Activated CD4-positive, alpha-beta T cell treated with anti-CD3 and anti-CD28 coated beads, Interleukin-2, Interleukin-6, amounts not matched to agents 100 ng/mL and 50 ng/mL, durations not matched to agents 16 hours and 8 hours (primary cell): Measurements from ENCODE around the gene KANSL1.
"Not testable (repeated sequence)": the region's sequence is repeated elsewhere in the genome, so short reads cannot be mapped to it uniquely, and the experiment has no call there.

ENCODE experiments used
- DNase-seq: peaks from one replicate; pipeline ENCODE4 v3.0.0-alpha.2; 2020

The KANSL1 gene

GRCh38 chr17:46109603-46110189, 83.5 kb downstream of the KANSL1 start:
- DNase-seq = no peak

- no peak for DNase-seq
Measured at GRCh38 chr17:46108550-46109110, 84.6 kb downstream of the KANSL1 start.

- DNase-seq = no peak
Measured at GRCh38 chr17:46108120-46108519, 85.1 kb downstream of the KANSL1 start.

- DNase-seq = no peak
Measured at GRCh38 chr17:46106966-46107644, 86.1 kb downstream of the KANSL1 start.

GRCh38 chr17:46102806-46103205, 90.4 kb downstream of the KANSL1 start:
- DNase-seq = not testable (repeated sequence)

- DNase-seq = not testable (repeated sequence)
Measured at GRCh38 chr17:46101785-46102617, 91.2 kb downstream of the KANSL1 start.

GRCh38 chr17:46100590-46100989, 92.6 kb downstream of the KANSL1 start:
- DNase-seq = no peak

- no peak for DNase-seq
Measured at GRCh38 chr17:46099865-46100264, 93.4 kb downstream of the KANSL1 start.

- no peak for DNase-seq
Measured at GRCh38 chr17:46097497-46097896, 95.7 kb downstream of the KANSL1 start.

- DNase-seq = no peak
Measured at GRCh38 chr17:46092991-46093390, 100.2 kb downstream of the KANSL1 start.

- no peak for DNase-seq
Measured at GRCh38 chr17:46090871-46091270, 102.4 kb downstream of the KANSL1 start.

GRCh38 chr17:46089389-46089965, 103.8 kb downstream of the KANSL1 start:
- DNase-seq = no peak

- DNase-seq = no peak
Measured at GRCh38 chr17:46088595-46088994, 104.6 kb downstream of the KANSL1 start.

GRCh38 chr17:46087871-46088270, 105.4 kb downstream of the KANSL1 start:
- not testable (repeated sequence) for DNase-seq

GRCh38 chr17:46086821-46087220, 106.4 kb downstream of the KANSL1 start:
- DNase-seq = no peak

GRCh38 chr17:46085522-46085921, 107.7 kb downstream of the KANSL1 start:
- DNase-seq = no peak

GRCh38 chr17:46082257-46082656, 111.0 kb downstream of the KANSL1 start:
- DNase-seq = no peak

GRCh38 chr17:46081018-46081320, 112.3 kb downstream of the KANSL1 start:
- DNase-seq = no peak

- no peak for DNase-seq
Measured at GRCh38 chr17:46080118-46081017, 112.9 kb downstream of the KANSL1 start.

- DNase-seq = no peak
Measured at GRCh38 chr17:46078675-46079074, 114.6 kb downstream of the KANSL1 start.

- DNase-seq = no peak
Measured at GRCh38 chr17:46074540-46074939, 118.7 kb downstream of the KANSL1 start.

GRCh38 chr17:46072998-46073397, 120.2 kb downstream of the KANSL1 start:
- no peak for DNase-seq
